ENCODE measurements around the gene TRIM5.

- TF ChIP-seq EP300 (IDR thresholded peaks at IDR 0.05) (no peak), POLR2A (IDR thresholded peaks at IDR 0.05) (no peak)
Observed at GRCh38 chr11:5626196-5626595, 58.7 kb downstream of the TRIM5 start.
